ENCODE measurements around the gene MAMDC2.

The MAMDC2 gene

GRCh38 chr9:70108181-70108580 is 64.5 kb downstream of the MAMDC2 start (continued):
- TF ChIP-seq TSHZ2 (CRISPR knock-in tag; IDR thresholded peaks at IDR 0.05) (no peak), BACH2 (CRISPR knock-in tag; IDR thresholded peaks at IDR 0.05; ENCODE audit: borderline replicate concordance) (no peak)
- TF ChIP-seq, protein P1, sequence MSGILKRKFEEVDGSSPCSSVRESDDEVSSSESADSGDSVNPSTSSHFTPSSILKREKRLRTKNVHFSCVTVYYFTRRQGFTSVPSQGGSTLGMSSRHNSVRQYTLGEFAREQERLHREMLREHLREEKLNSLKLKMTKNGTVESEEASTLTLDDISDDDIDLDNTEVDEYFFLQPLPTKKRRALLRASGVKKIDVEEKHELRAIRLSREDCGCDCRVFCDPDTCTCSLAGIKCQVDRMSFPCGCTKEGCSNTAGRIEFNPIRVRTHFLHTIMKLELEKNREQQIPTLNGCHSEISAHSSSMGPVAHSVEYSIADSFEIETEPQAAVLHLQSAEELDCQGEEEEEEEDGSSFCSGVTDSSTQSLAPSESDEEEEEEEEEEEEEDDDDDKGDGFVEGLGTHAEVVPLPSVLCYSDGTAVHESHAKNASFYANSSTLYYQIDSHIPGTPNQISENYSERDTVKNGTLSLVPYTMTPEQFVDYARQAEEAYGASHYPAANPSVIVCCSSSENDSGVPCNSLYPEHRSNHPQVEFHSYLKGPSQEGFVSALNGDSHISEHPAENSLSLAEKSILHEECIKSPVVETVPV (CRISPR knock-in tag; IDR thresholded peaks at IDR 0.05), result no peak

DNA sequence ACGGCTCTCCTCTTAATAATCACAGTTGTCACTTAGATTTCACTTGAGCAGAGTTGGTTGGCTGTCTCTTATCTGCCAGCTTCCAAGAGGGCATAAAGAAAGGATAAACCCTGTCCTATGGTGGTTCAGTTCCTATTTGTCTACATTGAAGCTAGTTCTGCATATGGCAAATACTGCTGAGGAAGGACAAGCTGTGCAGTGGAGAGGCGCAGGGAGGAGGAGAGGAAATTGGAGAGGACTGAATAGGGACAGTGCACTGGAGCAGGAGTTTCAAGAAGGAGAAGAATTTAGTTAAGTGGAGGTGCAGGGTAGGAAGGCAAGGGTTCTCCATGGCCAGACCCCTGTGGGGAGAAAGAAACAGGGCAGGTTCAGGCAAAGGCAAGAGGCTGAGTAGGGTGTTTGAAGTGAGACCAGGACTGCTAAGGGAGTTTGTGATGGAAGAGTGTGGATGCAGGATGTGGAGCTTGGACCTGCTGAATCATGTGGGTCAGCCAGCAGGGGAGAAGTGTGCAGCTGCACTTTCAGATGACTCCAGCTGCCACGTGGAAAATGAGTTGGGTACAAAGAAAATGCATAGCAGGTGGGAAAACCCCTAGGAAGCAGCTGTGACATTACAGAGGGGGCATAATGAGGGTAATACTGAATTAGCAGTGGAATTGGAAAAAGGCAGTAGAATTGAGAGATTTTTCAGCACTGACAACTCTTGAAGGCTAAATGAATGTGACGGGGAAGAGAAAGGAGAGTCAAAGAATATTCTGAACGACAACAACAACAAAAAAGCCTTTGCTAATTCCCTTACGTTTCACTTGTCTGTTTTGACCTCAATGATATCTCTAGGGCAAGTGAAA is 66.8 kb downstream of the MAMDC2 start:
- peak; percentile 13 for ATAC-seq
- no peak for TF ChIP-seq ARNTL (CRISPR knock-in tag; IDR thresholded peaks at IDR 0.05; ENCODE audit: borderline replicate concordance, low read depth)
- TF ChIP-seq CREB5 (CRISPR knock-in tag; IDR thresholded peaks at IDR 0.05; ENCODE audit: low read depth), result no peak
- TF ChIP-seq OSR1 (CRISPR knock-in tag; IDR thresholded peaks at IDR 0.05), result no peak
- TF ChIP-seq ZFP30 (CRISPR knock-in tag; IDR thresholded peaks at IDR 0.05), result no peak
- no peak for TF ChIP-seq GLIS3 (CRISPR knock-in tag; IDR thresholded peaks at IDR 0.05)
- TF ChIP-seq, protein P1 (CRISPR knock-in tag; IDR thresholded peaks at IDR 0.05), result no peak
- TF ChIP-seq ZC3H10 (CRISPR knock-in tag; IDR thresholded peaks at IDR 0.05), result no peak
- TF ChIP-seq CSDC2 (CRISPR knock-in tag; IDR thresholded peaks at IDR 0.05), result no peak
- TF ChIP-seq ZFP3 (CRISPR knock-in tag; IDR thresholded peaks at IDR 0.05), result no peak
- TF ChIP-seq BACH2 (CRISPR knock-in tag; IDR thresholded peaks at IDR 0.05; ENCODE audit: borderline replicate concordance), result no peak
- TF ChIP-seq SNAI2 (CRISPR knock-in tag; IDR thresholded peaks at IDR 0.05), result no peak
- TF ChIP-seq, protein P2, sequence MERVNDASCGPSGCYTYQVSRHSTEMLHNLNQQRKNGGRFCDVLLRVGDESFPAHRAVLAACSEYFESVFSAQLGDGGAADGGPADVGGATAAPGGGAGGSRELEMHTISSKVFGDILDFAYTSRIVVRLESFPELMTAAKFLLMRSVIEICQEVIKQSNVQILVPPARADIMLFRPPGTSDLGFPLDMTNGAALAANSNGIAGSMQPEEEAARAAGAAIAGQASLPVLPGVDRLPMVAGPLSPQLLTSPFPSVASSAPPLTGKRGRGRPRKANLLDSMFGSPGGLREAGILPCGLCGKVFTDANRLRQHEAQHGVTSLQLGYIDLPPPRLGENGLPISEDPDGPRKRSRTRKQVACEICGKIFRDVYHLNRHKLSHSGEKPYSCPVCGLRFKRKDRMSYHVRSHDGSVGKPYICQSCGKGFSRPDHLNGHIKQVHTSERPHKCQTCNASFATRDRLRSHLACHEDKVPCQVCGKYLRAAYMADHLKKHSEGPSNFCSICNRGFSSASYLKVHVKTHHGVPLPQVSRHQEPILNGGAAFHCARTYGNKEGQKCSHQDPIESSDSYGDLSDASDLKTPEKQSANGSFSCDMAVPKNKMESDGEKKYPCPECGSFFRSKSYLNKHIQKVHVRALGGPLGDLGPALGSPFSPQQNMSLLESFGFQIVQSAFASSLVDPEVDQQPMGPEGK (CRISPR knock-in tag; IDR thresholded peaks at IDR 0.05; ENCODE audit: borderline replicate concordance), result no peak
- TF ChIP-seq TCF4 (CRISPR knock-in tag; IDR thresholded peaks at IDR 0.05; ENCODE audit: borderline replicate concordance), result no peak
- TF ChIP-seq PPARA (CRISPR knock-in tag; IDR thresholded peaks at IDR 0.05; ENCODE audit: borderline replicate concordance), result no peak
- TF ChIP-seq ESRRG (CRISPR knock-in tag; IDR thresholded peaks at IDR 0.05), result no peak

GRCh38 chr9:70111042-70111602 is 67.5 kb downstream of the MAMDC2 start:
- peak; percentile 89 for ATAC-seq
- no peak for TF ChIP-seq TOX (CRISPR knock-in tag; IDR thresholded peaks at IDR 0.05; ENCODE audit: borderline replicate concordance)
- no peak for TF ChIP-seq PPARA (CRISPR knock-in tag; IDR thresholded peaks at IDR 0.05; ENCODE audit: borderline replicate concordance)
- no peak for TF ChIP-seq ZFP3 (CRISPR knock-in tag; IDR thresholded peaks at IDR 0.05)
- no peak for TF ChIP-seq ISL1 (CRISPR knock-in tag; IDR thresholded peaks at IDR 0.05)
- TF ChIP-seq ZNF70 (CRISPR knock-in tag; IDR thresholded peaks at IDR 0.05), result no peak
- no peak for TF ChIP-seq SNAI2 (CRISPR knock-in tag; IDR thresholded peaks at IDR 0.05)
- no peak for TF ChIP-seq CREB5 (CRISPR knock-in tag; IDR thresholded peaks at IDR 0.05; ENCODE audit: low read depth)
- no peak for TF ChIP-seq ZNF565 (CRISPR knock-in tag; conservative IDR thresholded peaks at IDR 0.05; ENCODE audit: low read depth)
- no peak for TF ChIP-seq POU6F1 (CRISPR knock-in tag; IDR thresholded peaks at IDR 0.05; ENCODE audit: borderline replicate concordance, low read depth)
- no peak for TF ChIP-seq TSHZ2 (CRISPR knock-in tag; IDR thresholded peaks at IDR 0.05)
- TF ChIP-seq GLIS3 (CRISPR knock-in tag; IDR thresholded peaks at IDR 0.05), result no peak

Measured in SK-N-SH treated with all-trans-retinoic acid at 6 μM for 48 hours (cell line).